HG02852 (cell line): ENCODE results near the gene ALG11.
A peak's percentile ranks its signal among the peaks of the same experiment; 100 is the strongest.
"Not testable (repeated sequence)": the region's sequence is repeated elsewhere in the genome, so short reads cannot be mapped to it uniquely, and the experiment has no call there.

Experiments used
- ATAC-seq: cut with Tn5 transposase; IDR thresholded peaks from one replicate; pipeline ENCODE4 v1.9.1; 2021; ENCODE audit warnings: mild to moderate bottlenecking, moderate library complexity; ENCODE audit not compliant: unreplicated experiment

The ALG11 gene

GRCh38 chr13:52011632-52012511 lies at the start of gene ALG11:
Gene ALG11 (plus strand): TSS chr13:52012398. CDS start chr13:52012419, 21 bp downstream.
- peak; percentile 99 for ATAC-seq

- no peak for ATAC-seq
Measured at GRCh38 chr13:51966186-51966585, 46.0 kb upstream of the ALG11 start.

- ATAC-seq = no peak
Measured at GRCh38 chr13:51967482-51968446, 44.4 kb upstream of the ALG11 start.

- ATAC-seq = no peak
Measured at GRCh38 chr13:51970349-51970748, 41.8 kb upstream of the ALG11 start.

- no peak for ATAC-seq
Measured at GRCh38 chr13:51971520-51972426, 40.4 kb upstream of the ALG11 start.

GRCh38 chr13:51974482-51974881 lies 37.7 kb upstream of the ALG11 start:
- ATAC-seq = no peak

- no peak for ATAC-seq
Measured at GRCh38 chr13:51976423-51976822, 35.8 kb upstream of the ALG11 start.

GRCh38 chr13:51976890-51977289 lies 35.3 kb upstream of the ALG11 start:
- ATAC-seq = no peak

- no peak for ATAC-seq
Measured at GRCh38 chr13:51977625-51978024, 34.6 kb upstream of the ALG11 start.

GRCh38 chr13:51978796-51979556 lies 33.2 kb upstream of the ALG11 start:
- no peak for ATAC-seq

GRCh38 chr13:51980908-51981307 lies 31.3 kb upstream of the ALG11 start:
- ATAC-seq = no peak

- no peak for ATAC-seq
Measured at GRCh38 chr13:51981355-51981754, 30.8 kb upstream of the ALG11 start.

- ATAC-seq = not testable (repeated sequence)
Measured at GRCh38 chr13:51983292-51983691, 28.9 kb upstream of the ALG11 start.

- not testable (repeated sequence) for ATAC-seq
Measured at GRCh38 chr13:51984904-51985303, 27.3 kb upstream of the ALG11 start.

GRCh38 chr13:51988988-51989618 lies 23.1 kb upstream of the ALG11 start:
- no peak for ATAC-seq

GRCh38 chr13:51993713-51994112 lies 18.5 kb upstream of the ALG11 start:
- ATAC-seq = no peak

GRCh38 chr13:51995677-51996551 lies 16.3 kb upstream of the ALG11 start:
- no peak for ATAC-seq

GRCh38 chr13:51996641-51997040 lies 15.6 kb upstream of the ALG11 start:
- ATAC-seq = no peak
